Stimulated activated memory B cell treated with anti-CD40 and anti-IgM and Interleukin-4, amounts not matched to agents 10 μg/mL and 1 μg/mL and 100 μg/mL, for 72 hours (primary cell): Measurements from ENCODE around the gene STARD5.
A peak's percentile ranks its signal among the peaks of the same experiment; 100 is the strongest.
"Not testable (repeated sequence)": the region's sequence is repeated elsewhere in the genome, so short reads cannot be mapped to it uniquely, and the experiment has no call there.

Experiments used
- ATAC-seq: fragments of 150-1000 bp; cut with Tn5 transposase; 2 replicates; pipeline ENCODE4 v1.10.0; 2021
- H3K27ac Mint-ChIP-seq: one replicate; pipeline ENCODE4 v1.8.0; 2022; ENCODE audit warnings: mild to moderate bottlenecking, mixed read lengths
- H3K27me3 Mint-ChIP-seq: one replicate; pipeline ENCODE4 v1.8.0; 2022; ENCODE audit warnings: mixed read lengths
- H3K36me3 Mint-ChIP-seq: one replicate; pipeline ENCODE4 v1.8.0; 2022; ENCODE audit warnings: mixed read lengths
- H3K4me1 Mint-ChIP-seq: one replicate; pipeline ENCODE4 v1.8.0; 2022; ENCODE audit warnings: mixed read lengths
- H3K4me3 Mint-ChIP-seq: one replicate; pipeline ENCODE4 v1.8.0; 2022; ENCODE audit warnings: mild to moderate bottlenecking, moderate library complexity, mixed read lengths
- H3K9me3 Mint-ChIP-seq: one replicate; pipeline ENCODE4 v1.8.0; 2022; ENCODE audit warnings: mixed read lengths

STARD5 gene

GRCh38 chr15:81346611-81347010 lies 22.7 kb upstream of the STARD5 start:
- no peak for ATAC-seq
- peaks cover 5% of the 10 kb centered on the region for H3K36me3 Mint-ChIP-seq
- H3K9me3 Mint-ChIP-seq = no peaks in the 10 kb centered on the region
- H3K27me3 Mint-ChIP-seq = no peaks in the 10 kb centered on the region
- H3K4me1 Mint-ChIP-seq = no peaks in the 10 kb centered on the region
- H3K4me3 Mint-ChIP-seq = no peak overlapping the region
- H3K27ac Mint-ChIP-seq = no peak overlapping the region

DNA sequence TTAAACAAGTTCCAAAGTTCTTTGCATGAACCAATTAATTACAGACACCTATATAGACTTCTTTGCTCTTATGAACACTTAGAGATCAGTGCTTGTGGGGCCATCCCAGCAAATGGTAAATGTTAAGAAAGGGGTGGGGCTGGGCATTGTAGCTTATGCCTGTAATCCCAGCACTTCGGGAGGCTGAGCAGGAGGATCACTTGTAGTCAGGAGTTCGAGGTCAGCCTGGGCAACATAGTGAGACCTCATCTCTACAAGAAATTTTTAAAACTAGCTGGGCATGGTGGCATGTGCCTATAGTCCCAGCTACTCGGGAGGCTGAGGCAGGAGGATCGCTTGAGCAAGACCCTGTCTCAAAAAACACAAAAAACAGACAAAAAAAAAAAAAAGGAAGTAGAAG lies 19.4 kb upstream of the STARD5 start:
- Mint-ChIP-seq H3K27ac (no peak overlapping the region), H3K9me3 (no peaks in the 10 kb centered on the region), H3K36me3 (no peaks in the 10 kb centered on the region), H3K4me3 (no peak overlapping the region), H3K27me3 (no peaks in the 10 kb centered on the region), H3K4me1 (no peaks in the 10 kb centered on the region)
- ATAC-seq = no peak

DNA sequence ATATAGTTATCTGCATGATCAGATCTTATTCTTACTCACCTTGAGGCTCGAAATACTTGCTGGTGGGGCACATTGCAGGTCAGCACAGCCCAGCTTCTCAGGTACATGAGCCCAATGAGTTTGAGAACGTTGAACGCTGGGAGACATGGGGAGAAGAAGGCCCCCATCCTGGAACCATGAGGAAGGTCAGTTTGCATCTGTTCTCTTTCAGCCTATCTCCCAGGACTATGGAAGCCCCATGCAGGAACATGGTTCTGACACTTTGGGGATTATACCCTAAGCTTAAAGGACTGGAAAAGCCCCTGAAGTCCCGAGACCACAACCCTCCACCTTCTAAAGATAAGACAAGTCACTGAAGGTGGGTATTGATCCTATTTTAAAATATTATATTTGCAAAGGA lies 17.4 kb upstream of the STARD5 start:
- Mint-ChIP-seq H3K9me3 (no peaks in the 10 kb centered on the region), H3K36me3 (no peaks in the 10 kb centered on the region), H3K4me3 (no peak overlapping the region), H3K27me3 (no peaks in the 10 kb centered on the region), H3K4me1 (peaks cover 8% of the 10 kb centered on the region), H3K27ac (no peak overlapping the region)
- no peak for ATAC-seq

DNA sequence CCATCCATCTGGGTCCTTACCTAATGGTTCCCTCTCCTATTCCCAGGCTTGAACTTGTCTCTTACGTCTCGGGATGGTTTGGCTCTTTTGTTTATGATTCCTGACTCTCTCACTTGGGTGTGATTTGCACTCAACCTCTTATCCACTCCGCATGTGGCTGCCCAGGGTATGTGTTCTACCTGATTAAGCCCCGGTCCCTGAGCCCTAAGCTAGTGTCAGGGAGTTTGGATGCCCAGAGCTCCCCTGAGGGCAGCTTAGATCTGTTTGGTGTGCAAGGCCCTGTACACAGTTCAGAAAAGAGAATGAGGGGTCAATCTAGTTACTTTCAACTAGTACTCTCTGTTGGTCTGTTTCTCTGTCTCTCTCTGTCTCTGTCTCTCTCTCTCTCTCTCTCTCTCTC lies 15.9 kb upstream of the STARD5 start:
- no peak for ATAC-seq
- Mint-ChIP-seq H3K36me3 (no peaks in the 10 kb centered on the region), H3K4me3 (no peak overlapping the region), H3K27ac (no peak overlapping the region), H3K27me3 (no peaks in the 10 kb centered on the region), H3K4me1 (peaks cover 11% of the 10 kb centered on the region), H3K9me3 (no peaks in the 10 kb centered on the region)

DNA sequence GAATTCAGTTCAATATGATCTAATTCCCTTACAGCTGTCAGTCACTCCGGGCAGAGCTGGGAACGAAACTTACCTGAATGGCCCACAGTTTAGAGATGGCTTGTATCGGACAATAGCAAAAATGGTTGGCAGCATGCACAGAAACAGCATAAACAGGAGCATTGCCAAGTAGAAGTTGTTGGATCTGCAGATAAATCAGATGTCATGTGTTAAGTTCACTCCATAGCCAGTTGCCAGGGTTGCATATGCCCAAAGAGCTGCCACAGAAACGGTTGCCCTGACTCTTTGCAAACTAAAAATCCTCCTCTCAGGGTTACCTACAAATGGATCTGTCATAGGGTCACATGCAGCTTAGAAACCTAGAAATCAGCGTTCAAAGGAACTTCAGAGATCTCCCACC lies 15.4 kb upstream of the STARD5 start:
- Mint-ChIP-seq H3K27ac (no peak overlapping the region), H3K27me3 (no peaks in the 10 kb centered on the region)
- ATAC-seq = no peak

GRCh38 chr15:81338170-81339007 lies 14.4 kb upstream of the STARD5 start:
- ATAC-seq = no peak
- Mint-ChIP-seq H3K27ac (no peak overlapping the region), H3K27me3 (no peaks in the 10 kb centered on the region), H3K9me3 (no peaks in the 10 kb centered on the region), H3K4me3 (no peak overlapping the region), H3K4me1 (peaks cover 11% of the 10 kb centered on the region), H3K36me3 (no peaks in the 10 kb centered on the region)

More for the DNA sequence above, 15.4 kb upstream of the STARD5 start:
- peaks cover 11% of the 10 kb centered on the region for H3K4me1 Mint-ChIP-seq
- H3K4me3 Mint-ChIP-seq = no peak overlapping the region
- no peaks in the 10 kb centered on the region for H3K9me3 Mint-ChIP-seq
- H3K36me3 Mint-ChIP-seq = no peaks in the 10 kb centered on the region

GRCh38 chr15:81337713-81338157 lies 13.8 kb upstream of the STARD5 start:
- Mint-ChIP-seq H3K4me1 (peaks cover 11% of the 10 kb centered on the region), H3K9me3 (no peaks in the 10 kb centered on the region), H3K27ac (no peak overlapping the region), H3K27me3 (no peaks in the 10 kb centered on the region), H3K36me3 (no peaks in the 10 kb centered on the region), H3K4me3 (no peak overlapping the region)
- ATAC-seq = no peak

- Mint-ChIP-seq H3K9me3 (no peaks in the 10 kb centered on the region), H3K4me3 (no peak overlapping the region), H3K27me3 (no peaks in the 10 kb centered on the region), H3K27ac (peak overlapping the region; percentile 17), H3K4me1 (peaks cover 11% of the 10 kb centered on the region), H3K36me3 (no peaks in the 10 kb centered on the region)
- no peak for ATAC-seq
Observed at GRCh38 chr15:81337241-81337640, 13.3 kb upstream of the STARD5 start.

GRCh38 chr15:81336568-81336967 lies 12.6 kb upstream of the STARD5 start:
- Mint-ChIP-seq H3K4me1 (peaks cover 11% of the 10 kb centered on the region), H3K36me3 (no peaks in the 10 kb centered on the region), H3K27ac (peak overlapping the region; percentile 17), H3K4me3 (no peak overlapping the region), H3K9me3 (no peaks in the 10 kb centered on the region), H3K27me3 (no peaks in the 10 kb centered on the region)
- ATAC-seq = peak; percentile 73

- Mint-ChIP-seq H3K4me1 (peaks cover 11% of the 10 kb centered on the region), H3K36me3 (no peaks in the 10 kb centered on the region), H3K27me3 (no peaks in the 10 kb centered on the region), H3K9me3 (no peaks in the 10 kb centered on the region), H3K27ac (no peak overlapping the region), H3K4me3 (no peak overlapping the region)
- no peak for ATAC-seq
Observed at GRCh38 chr15:81335631-81336030, 11.7 kb upstream of the STARD5 start.

DNA sequence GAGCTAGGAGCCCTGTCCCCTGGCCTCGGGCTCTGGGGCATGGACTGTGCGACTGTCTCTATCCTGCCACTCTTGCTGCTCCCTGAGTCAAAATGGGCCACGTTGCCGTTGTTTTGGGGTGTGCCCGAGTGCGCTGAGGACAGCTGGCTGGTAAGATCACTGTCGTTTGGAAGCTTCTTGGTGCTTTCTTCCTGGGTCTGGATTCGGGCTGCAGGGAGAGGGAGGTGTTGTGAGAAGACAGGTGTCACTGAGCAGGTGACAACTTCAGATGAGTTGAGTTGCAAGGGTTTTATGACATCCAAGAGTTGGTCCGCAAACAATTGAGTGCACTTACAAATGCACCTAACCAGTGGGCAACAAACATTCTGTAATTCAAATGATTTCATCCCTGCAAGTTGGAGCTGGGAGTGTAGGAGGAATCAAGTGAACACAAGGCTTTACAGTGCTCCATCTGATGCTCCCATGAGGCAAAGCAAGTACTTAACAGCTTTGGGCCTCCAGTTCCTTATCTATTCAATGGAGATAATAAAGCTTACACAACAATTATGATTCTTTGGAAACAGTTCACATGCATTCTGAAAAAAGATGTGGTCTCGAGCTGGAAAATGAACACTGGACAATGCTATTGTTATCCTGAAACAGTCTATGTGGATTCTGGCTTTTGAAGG lies 11.0 kb upstream of the STARD5 start:
- peak overlapping the region; percentile 54 for H3K27ac Mint-ChIP-seq
- no peaks in the 10 kb centered on the region for H3K9me3 Mint-ChIP-seq
- ATAC-seq = no peak

DNA sequence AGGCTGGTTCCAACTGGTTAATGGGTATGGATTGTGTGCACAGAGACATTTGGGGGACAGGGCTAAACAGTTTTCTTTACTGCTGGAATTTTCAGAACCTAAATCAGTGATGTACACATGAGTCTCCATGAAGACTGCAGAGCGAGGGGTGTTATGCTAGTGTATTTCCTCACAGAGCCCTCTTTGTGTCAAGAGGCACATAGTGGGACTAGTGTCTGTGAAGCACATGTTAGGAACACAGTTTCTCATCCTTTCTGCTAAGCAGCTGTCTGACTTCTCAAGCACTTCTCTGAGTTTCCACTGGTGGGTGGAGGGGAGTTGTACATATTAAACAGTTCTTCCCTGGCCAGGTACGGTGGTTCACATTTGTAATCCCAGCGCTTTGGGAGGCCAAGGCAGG lies 9.4 kb upstream of the STARD5 start:
- ATAC-seq = no peak
- no peak overlapping the region for H3K4me3 Mint-ChIP-seq
- H3K27ac Mint-ChIP-seq = peak overlapping the region; percentile 54
- peaks cover 11% of the 10 kb centered on the region for H3K4me1 Mint-ChIP-seq
- no peaks in the 10 kb centered on the region for H3K27me3 Mint-ChIP-seq
- H3K36me3 Mint-ChIP-seq = no peaks in the 10 kb centered on the region
- no peaks in the 10 kb centered on the region for H3K9me3 Mint-ChIP-seq

More for the DNA sequence above, 11.0 kb upstream of the STARD5 start:
- no peak overlapping the region for H3K4me3 Mint-ChIP-seq
- no peaks in the 10 kb centered on the region for H3K36me3 Mint-ChIP-seq
- H3K4me1 Mint-ChIP-seq = peaks cover 11% of the 10 kb centered on the region
- H3K27me3 Mint-ChIP-seq = no peaks in the 10 kb centered on the region

DNA sequence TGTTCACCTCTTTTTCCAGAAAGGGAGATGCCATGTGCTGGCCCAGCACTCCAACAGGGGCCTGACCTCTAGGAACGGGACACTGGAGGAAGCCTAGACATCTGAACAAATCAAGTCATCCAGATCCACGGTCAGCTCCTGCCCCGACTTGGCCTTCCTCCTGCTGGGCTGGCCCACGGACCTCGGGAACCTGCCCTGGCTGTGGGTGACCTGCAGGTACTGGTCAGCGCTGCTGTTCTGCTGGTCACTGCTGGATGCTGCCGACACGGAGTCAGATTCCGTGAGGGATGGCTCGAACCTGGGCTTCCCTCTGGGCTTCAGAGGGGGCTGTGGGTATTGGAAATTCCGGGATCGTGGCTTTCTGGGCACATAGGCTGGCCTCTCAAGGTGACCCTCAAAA lies 8.4 kb upstream of the STARD5 start:
- Mint-ChIP-seq H3K27ac (no peak overlapping the region), H3K4me1 (peaks cover 11% of the 10 kb centered on the region), H3K27me3 (no peaks in the 10 kb centered on the region), H3K9me3 (no peaks in the 10 kb centered on the region), H3K4me3 (no peak overlapping the region), H3K36me3 (no peaks in the 10 kb centered on the region)
- ATAC-seq = no peak

DNA sequence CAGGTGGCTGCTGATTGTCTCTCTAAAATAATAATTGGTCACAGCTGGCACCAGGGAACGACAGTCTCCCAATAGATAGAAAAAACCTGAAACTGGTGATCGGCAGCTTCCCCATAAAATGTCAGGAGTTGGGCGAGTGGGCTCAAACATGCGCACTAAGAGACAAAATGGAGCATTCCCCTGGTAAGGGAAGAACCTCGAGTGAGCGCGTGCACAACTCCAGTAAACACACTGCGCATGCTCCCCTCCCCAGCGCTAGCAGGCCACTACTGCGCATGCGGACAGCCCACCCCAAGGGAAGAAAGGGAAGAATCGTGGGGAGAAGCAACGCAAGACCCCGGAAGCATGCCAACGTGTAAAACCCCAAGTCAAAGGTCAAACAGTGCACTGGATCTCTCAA lies 7.7 kb upstream of the STARD5 start:
- Mint-ChIP-seq H3K4me3 (no peak overlapping the region), H3K9me3 (no peaks in the 10 kb centered on the region), H3K27ac (no peak overlapping the region), H3K36me3 (no peaks in the 10 kb centered on the region), H3K4me1 (peaks cover 6% of the 10 kb centered on the region), H3K27me3 (no peaks in the 10 kb centered on the region)
- no peak for ATAC-seq

GRCh38 chr15:81331141-81331540 lies 7.2 kb upstream of the STARD5 start:
- not testable (repeated sequence) for H3K4me1 Mint-ChIP-seq, H3K27me3 Mint-ChIP-seq, ATAC-seq, H3K27ac Mint-ChIP-seq, H3K36me3 Mint-ChIP-seq, H3K4me3 Mint-ChIP-seq, H3K9me3 Mint-ChIP-seq
